ENCODE measurements around the gene NRG2. TPM values are rescaled to one million over a fixed set of nuclear protein-coding genes. Genes with fewer than 3 reads are reported as not detected.
A peak's percentile ranks its signal among the peaks of the same experiment; 100 is the strongest.

The NRG2 gene
- total RNA-seq, 1 donor from 2014 or later = under 0.01 TPM

DNA sequence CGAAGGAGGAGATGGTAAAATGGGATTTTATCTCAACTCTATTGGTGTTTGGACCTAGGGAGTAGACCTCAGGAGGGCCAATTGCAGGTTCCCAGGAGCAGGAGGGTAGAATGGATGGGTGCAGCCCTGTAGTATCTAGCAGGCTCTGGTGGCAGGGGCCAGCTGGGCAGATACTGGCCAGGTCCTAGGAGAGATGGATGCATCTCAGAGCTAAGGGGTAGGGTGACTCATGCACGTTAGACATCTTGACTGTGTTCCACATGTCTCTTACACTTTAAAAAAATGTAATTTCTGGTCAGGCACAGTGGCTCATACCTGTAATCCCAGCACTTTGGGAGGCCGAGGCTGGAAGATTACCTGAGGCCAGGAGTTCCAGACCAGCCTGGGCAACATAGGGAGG lies 225.1 kb downstream of the NRG2 start:
- H3K36me3 ChIP-seq (ENCODE audit: control insufficient read depth, insufficient read depth, low read length) = no peaks in the 10 kb centered on the region
- TF ChIP-seq, protein P1, sequence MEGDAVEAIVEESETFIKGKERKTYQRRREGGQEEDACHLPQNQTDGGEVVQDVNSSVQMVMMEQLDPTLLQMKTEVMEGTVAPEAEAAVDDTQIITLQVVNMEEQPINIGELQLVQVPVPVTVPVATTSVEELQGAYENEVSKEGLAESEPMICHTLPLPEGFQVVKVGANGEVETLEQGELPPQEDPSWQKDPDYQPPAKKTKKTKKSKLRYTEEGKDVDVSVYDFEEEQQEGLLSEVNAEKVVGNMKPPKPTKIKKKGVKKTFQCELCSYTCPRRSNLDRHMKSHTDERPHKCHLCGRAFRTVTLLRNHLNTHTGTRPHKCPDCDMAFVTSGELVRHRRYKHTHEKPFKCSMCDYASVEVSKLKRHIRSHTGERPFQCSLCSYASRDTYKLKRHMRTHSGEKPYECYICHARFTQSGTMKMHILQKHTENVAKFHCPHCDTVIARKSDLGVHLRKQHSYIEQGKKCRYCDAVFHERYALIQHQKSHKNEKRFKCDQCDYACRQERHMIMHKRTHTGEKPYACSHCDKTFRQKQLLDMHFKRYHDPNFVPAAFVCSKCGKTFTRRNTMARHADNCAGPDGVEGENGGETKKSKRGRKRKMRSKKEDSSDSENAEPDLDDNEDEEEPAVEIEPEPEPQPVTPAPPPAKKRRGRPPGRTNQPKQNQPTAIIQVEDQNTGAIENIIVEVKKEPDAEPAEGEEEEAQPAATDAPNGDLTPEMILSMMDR (IDR thresholded peaks at IDR 0.05; ENCODE audit: insufficient read depth, low read length, severe bottlenecking) = no peak
- H3K27me3 ChIP-seq (ENCODE audit: control insufficient read depth, insufficient read depth, low read length) = no peaks in the 10 kb centered on the region
- FAIRE-seq = no peak
- no peak overlapping the region for H3K4me3 ChIP-seq (ENCODE audit: low read depth, low read length)
- no peak for DNase-seq (ENCODE audit: low read depth)

DNA sequence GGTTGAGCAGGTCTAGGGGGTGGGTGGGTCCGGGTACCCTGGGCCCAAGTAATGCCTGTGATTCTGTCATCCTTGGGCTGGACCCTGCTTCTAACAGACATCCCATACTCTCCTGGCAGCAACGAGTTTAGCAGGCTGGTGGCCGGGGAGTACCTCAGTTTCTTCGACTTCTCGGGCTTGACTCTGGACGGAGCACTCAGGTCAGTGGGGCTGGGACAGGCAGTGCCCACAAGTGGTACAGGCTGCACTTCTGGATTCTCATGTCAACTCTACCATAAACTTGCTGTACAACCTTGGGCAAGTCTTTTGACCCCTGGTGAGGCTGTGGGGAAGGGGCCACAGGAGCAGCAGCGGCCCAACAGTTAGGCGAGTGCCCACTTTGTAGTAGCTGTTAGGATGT lies 225.7 kb downstream of the NRG2 start:
- Histone ChIP-seq H3K27me3 (ENCODE audit: control insufficient read depth, insufficient read depth, low read length) (no peaks in the 10 kb centered on the region), H3K4me3 (ENCODE audit: low read depth, low read length) (no peak overlapping the region), H3K36me3 (ENCODE audit: control insufficient read depth, insufficient read depth, low read length) (no peaks in the 10 kb centered on the region)
- no peak for FAIRE-seq
- TF ChIP-seq, protein P1 (IDR thresholded peaks at IDR 0.05; ENCODE audit: insufficient read depth, low read length, severe bottlenecking) = no peak
- no peak for DNase-seq (ENCODE audit: low read depth)

DNA sequence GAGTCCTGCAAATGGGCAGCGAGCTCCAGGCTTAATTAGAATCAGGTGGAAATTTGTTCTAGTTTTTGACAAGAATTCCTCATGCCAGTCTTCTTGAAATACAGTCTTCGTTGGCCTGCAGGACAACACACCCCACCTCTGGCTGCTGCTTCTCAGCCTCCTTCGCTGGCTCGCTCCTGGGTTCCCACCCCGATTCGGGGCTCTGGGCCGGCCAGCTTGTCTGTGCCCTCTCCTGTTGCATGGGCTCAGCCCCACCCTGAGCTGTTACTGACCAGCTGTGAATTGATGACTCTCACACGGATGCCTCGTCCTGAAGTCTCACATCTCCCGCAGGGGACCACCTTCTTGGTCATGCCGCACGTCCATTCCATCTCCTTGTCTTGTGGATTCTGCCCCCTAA lies 226.5 kb downstream of the NRG2 start:
- FAIRE-seq = peak; percentile 28
- no peaks in the 10 kb centered on the region for H3K27me3 ChIP-seq (ENCODE audit: control insufficient read depth, insufficient read depth, low read length)
- DNase-seq (ENCODE audit: low read depth) = no peak
- no peak overlapping the region for H3K4me3 ChIP-seq (ENCODE audit: low read depth, low read length)
- TF ChIP-seq, protein P1 (IDR thresholded peaks at IDR 0.05; ENCODE audit: insufficient read depth, low read length, severe bottlenecking) = no peak
- no peaks in the 10 kb centered on the region for H3K36me3 ChIP-seq (ENCODE audit: control insufficient read depth, insufficient read depth, low read length)

DNA sequence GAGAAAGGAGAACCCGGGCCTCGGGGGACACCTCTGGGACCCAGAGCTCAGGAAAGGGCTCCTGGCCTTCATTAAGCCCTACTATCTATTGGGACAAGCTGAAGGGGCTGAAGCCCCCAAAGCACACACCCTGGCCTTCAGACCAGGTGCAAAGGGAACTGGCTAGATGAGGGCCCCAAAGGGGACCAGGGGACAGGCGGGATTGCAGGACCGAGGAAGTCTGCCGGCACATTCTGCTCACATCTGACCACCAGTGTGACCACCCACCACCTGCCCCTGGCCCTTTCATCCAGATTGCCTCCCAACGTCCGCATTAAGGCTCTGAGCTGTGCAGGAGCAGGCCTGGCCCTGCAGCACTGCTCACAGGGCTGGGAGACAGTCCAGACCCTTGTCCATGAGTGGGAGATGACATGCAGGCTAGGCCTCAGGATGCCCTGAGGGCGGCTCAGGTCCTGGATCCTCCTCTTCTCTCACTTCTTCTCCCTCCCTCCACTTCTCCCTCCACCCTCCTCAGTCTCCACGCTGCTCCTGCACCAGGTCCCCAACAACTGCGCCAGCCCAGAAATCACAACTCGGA lies 228.3 kb downstream of the NRG2 start:
- FAIRE-seq (no peak), DNase-seq (ENCODE audit: low read depth) (no peak)
- Histone ChIP-seq H3K36me3 (ENCODE audit: control insufficient read depth, insufficient read depth, low read length) (no peaks in the 10 kb centered on the region), H3K27me3 (ENCODE audit: control insufficient read depth, insufficient read depth, low read length) (no peaks in the 10 kb centered on the region), H3K4me3 (ENCODE audit: low read depth, low read length) (no peak overlapping the region)
- TF ChIP-seq, protein P1 (IDR thresholded peaks at IDR 0.05; ENCODE audit: insufficient read depth, low read length, severe bottlenecking) = no peak

DNA sequence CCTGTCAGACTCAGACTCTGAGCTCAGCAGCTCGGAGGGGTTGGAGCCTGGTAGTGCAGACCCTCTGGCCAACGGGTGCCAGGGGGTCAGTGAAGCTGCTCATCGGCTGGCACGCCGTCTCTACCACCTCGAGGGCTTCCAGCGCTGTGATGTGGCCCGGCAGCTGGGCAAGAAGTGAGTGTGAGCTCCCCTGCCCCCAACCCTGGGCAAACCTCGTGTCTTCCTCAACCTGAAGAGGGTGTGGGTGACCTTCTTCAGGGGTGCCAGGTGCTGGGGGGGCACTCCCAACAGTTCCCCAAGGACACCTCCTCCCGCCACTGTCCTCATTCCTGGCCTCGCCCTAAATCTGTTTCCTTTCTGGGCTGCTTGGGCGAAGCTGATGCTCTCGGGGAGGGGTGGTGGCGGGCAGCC lies 228.9 kb downstream of the NRG2 start:
- FAIRE-seq = no peak
- TF ChIP-seq, protein P1 (IDR thresholded peaks at IDR 0.05; ENCODE audit: insufficient read depth, low read length, severe bottlenecking) = no peak
- H3K27me3 ChIP-seq (ENCODE audit: control insufficient read depth, insufficient read depth, low read length) = no peaks in the 10 kb centered on the region

More for the DNA sequence above, 228.9 kb downstream of the NRG2 start:
- no peak for DNase-seq (ENCODE audit: low read depth)
- H3K4me3 ChIP-seq (ENCODE audit: low read depth, low read length) = no peak overlapping the region
- H3K36me3 ChIP-seq (ENCODE audit: control insufficient read depth, insufficient read depth, low read length) = no peaks in the 10 kb centered on the region

All from bronchial epithelial cell (primary cell).